Measurements from ENCODE around the gene MPC1. TPM values are rescaled to one million over a fixed set of nuclear protein-coding genes. Genes with fewer than 3 reads are reported as not detected.

MPC1 gene
- total RNA-seq, 2 donors from 2014 or later: 93.7 to 144 TPM

DNA sequence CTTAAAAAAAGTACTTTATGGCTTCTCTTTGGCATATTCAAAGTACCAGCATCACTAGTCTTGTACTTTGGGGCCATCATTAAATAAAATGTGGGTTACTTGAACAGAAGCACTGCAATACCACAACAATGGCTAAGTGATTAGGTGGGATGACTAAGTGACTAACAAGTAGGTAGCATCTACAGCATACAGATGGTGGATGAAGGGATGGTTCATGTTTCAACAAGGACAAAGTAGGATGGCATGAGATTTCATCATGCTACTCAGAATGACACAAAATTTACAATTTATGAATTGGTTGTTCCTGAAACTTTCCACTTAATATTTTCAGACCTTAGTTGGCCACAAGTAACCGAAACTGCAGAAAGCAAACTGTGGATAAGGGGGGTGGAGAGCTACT is 7.7 kb downstream of the MPC1 start:
- no peak for TF ChIP-seq CTCF (IDR thresholded peaks at IDR 0.05)
- Histone ChIP-seq H3K27me3 (no peaks in the 10 kb centered on the region), H3K36me3 (no peaks in the 10 kb centered on the region), H3K9ac (ENCODE audit: low read depth in 2 of 2, low read length in 2 of 2) (no peak overlapping the region), H3K9me3 (no peaks in the 10 kb centered on the region), H3K27ac (no peak overlapping the region), H3K4me3 (no peak overlapping the region), H3K4me1 (no peaks in the 10 kb centered on the region)
- no peak for DNase-seq
- intact Hi-C loops (cut with DNase I): loop anchor here (5.0 kb wide), 1 partner anchor 33 kb away; the partner anchor contains the start of gene SFT2D1

DNA sequence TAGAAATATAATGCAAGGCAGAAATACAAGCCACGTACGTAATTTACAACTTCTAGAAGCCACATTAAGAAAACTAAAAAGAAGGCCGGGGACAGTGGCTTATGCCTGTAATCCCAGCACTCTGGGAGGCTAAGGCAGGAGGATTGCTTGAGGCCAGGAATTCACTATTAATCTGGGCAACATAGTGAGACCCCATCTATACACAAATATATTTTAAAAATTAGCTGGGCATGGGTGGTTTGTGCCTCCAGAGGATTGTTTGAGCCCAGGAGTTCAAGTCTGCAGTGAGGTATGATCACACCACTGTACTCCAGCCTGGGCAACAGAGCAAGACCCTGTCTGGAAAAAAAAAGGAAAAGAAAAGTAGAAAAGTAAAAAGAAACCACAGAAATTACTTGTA is 12.3 kb downstream of the MPC1 start:
- intact Hi-C loops (cut with DNase I): no loop called here
- no peaks in the 10 kb centered on the region for H3K9me3 ChIP-seq
- H3K27ac ChIP-seq: no peak overlapping the region
- no peaks in the 10 kb centered on the region for H3K36me3 ChIP-seq
- no peak overlapping the region for H3K4me3 ChIP-seq
- H3K27me3 ChIP-seq: no peaks in the 10 kb centered on the region
- H3K4me1 ChIP-seq: no peaks in the 10 kb centered on the region
- TF ChIP-seq CTCF (IDR thresholded peaks at IDR 0.05): no peak
- no peak for DNase-seq
- no peak overlapping the region for H3K9ac ChIP-seq (ENCODE audit: low read depth in 2 of 2, low read length in 2 of 2)

- H3K9ac ChIP-seq (ENCODE audit: low read depth in 2 of 2, low read length in 2 of 2): no peak overlapping the region
- no peaks in the 10 kb centered on the region for H3K27me3 ChIP-seq
- intact Hi-C loops (cut with DNase I): no loop called here
- no peak overlapping the region for H3K27ac ChIP-seq
- H3K9me3 ChIP-seq: no peaks in the 10 kb centered on the region
- no peak overlapping the region for H3K4me3 ChIP-seq
- no peak for TF ChIP-seq CTCF (IDR thresholded peaks at IDR 0.05)
- no peak for DNase-seq
- H3K36me3 ChIP-seq: no peaks in the 10 kb centered on the region
- no peaks in the 10 kb centered on the region for H3K4me1 ChIP-seq
Observed at GRCh38 chr6:166369782-166370181, 13.0 kb downstream of the MPC1 start.

DNA sequence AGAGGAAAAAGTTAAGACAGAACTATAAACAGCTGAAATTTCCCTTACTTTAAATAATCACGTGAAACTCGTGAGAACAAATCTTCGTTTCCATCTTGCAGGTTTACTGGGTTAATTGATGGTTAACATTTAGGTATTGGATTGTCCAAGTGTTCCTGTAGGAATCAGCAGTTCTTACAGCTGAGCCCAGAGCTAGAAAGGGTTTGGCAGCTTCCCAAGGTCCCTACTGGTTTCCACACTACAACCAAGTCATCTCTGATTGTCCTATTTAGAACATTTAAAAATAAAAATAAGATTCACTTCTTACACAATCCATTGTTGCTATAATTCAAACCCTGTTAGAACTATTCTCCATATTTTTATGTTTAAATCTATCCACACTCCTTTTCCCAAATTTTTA is 15.8 kb downstream of the MPC1 start:
- intact Hi-C loops (cut with DNase I): no loop called here
- H3K27me3 ChIP-seq: no peaks in the 10 kb centered on the region
- no peaks in the 10 kb centered on the region for H3K9me3 ChIP-seq
- no peaks in the 10 kb centered on the region for H3K36me3 ChIP-seq
- no peak overlapping the region for H3K27ac ChIP-seq
- no peaks in the 10 kb centered on the region for H3K4me1 ChIP-seq
- no peak for TF ChIP-seq CTCF (IDR thresholded peaks at IDR 0.05)
- DNase-seq: no peak
- H3K9ac ChIP-seq (ENCODE audit: low read depth in 2 of 2, low read length in 2 of 2): no peak overlapping the region
- no peak overlapping the region for H3K4me3 ChIP-seq

- Histone ChIP-seq H3K27ac (no peak overlapping the region), H3K27me3 (no peaks in the 10 kb centered on the region), H3K9me3 (no peaks in the 10 kb centered on the region), H3K9ac (ENCODE audit: low read depth in 2 of 2, low read length in 2 of 2) (no peak overlapping the region), H3K4me3 (no peak overlapping the region), H3K4me1 (no peaks in the 10 kb centered on the region), H3K36me3 (no peaks in the 10 kb centered on the region)
- intact Hi-C loops (cut with DNase I): no loop called here
- no peak for TF ChIP-seq CTCF (IDR thresholded peaks at IDR 0.05)
- DNase-seq: no peak
Observed at GRCh38 chr6:166365806-166366205, 16.9 kb downstream of the MPC1 start.

DNA sequence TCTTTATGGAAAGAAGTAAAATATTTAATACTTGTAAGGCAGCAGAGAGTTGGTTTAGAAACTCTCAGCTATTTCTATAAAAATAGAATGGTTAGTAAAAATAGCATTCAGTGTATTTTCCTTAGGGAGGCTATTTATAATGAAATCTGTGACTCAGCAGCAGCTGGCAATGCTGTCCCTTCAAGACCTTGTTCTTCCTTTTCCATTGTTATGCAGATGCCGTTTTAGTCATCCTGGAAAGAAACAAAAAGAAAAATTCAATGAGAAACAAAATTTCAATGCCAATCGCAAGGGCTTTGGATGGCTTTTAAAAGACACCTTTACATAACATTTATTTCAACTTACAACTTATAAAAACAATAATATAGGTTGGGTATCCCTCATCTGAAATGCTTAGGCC is 17.5 kb downstream of the MPC1 start:
- no peaks in the 10 kb centered on the region for H3K36me3 ChIP-seq
- H3K9ac ChIP-seq (ENCODE audit: low read depth in 2 of 2, low read length in 2 of 2): no peak overlapping the region
- H3K27me3 ChIP-seq: no peaks in the 10 kb centered on the region
- no peaks in the 10 kb centered on the region for H3K4me1 ChIP-seq
- no peak for DNase-seq
- TF ChIP-seq CTCF (IDR thresholded peaks at IDR 0.05): no peak
- H3K9me3 ChIP-seq: no peaks in the 10 kb centered on the region
- intact Hi-C loops (cut with DNase I): no loop called here
- no peak overlapping the region for H3K27ac ChIP-seq
- no peak overlapping the region for H3K4me3 ChIP-seq

All from colonic mucosa (tissue), 4 donors.